Endothelial cell of umbilical vein (primary cell): Measurements from ENCODE around the gene MPDZ. TPM values are rescaled to one million over a fixed set of nuclear protein-coding genes. Genes with fewer than 3 reads are reported as not detected.

ENCODE experiments used
- BruUV-seq: library from RNA; stranded (reverse); fragments of 400-500 nt; replicated peaks from 2 replicates; lab custom pipeline; 2021; lab: Mats Ljungman, UMichigan
- CTCF ChIA-PET: fragments of 300-600, 350-600 bp; sonication (Branson Sonifier 250); formaldehyde crosslinking; loops from one replicate; lab custom pipeline; 2021; ENCODE audit warnings: antibody characterized with exemption, inconsistent platforms; lab: Charles Lee
- POLR2A ChIA-PET: fragments of 300-600, 350-600 bp; sonication (Branson Sonifier 250); formaldehyde crosslinking; loops from one replicate; lab custom pipeline; 2021; ENCODE audit warnings: antibody characterized with exemption, inconsistent platforms; lab: Charles Lee
- DNase-seq: peaks from one replicate; pipeline ENCODE4 v3.0.0-alpha.2; 2011; ENCODE audit warnings: low read depth, low spot score
- FAIRE-seq: peaks from 2 replicates; lab custom pipeline; 2011; peaks lifted over from hg19 to GRCh38; lab: Jason Lieb, UNC
- H2AFZ ChIP-seq: 2 replicates; pipeline ENCODE4 v1.6.0; 2012; ENCODE audit warnings: low read depth, low read length, control low read depth, inconsistent platforms
- H3K27ac ChIP-seq: 2 replicates; pipeline ENCODE4 v1.5.1; 2011; ENCODE audit warnings: low read depth, mild to moderate bottlenecking, control low read depth, low read length, moderate library complexity; ENCODE audit not compliant: insufficient read depth
- H3K27me3 ChIP-seq, 2 experiments: 2 replicates each; pipeline versions ENCODE4 v1.6.0 to v1.6.1; 2011; ENCODE audit warnings: low read length in 2 of 2, mixed read lengths in 1 of 2; ENCODE audit not compliant: control insufficient read depth in 2 of 2, insufficient read depth in 2 of 2
- H3K36me3 ChIP-seq, 2 experiments: 2 replicates in 1 of 2; 3 replicates in 1 of 2; pipeline ENCODE4 v1.5.1; 2011; ENCODE audit warnings: low read length in 2 of 2, mild to moderate bottlenecking in 1 of 2, moderate library complexity in 1 of 2; ENCODE audit not compliant: control insufficient read depth in 2 of 2, insufficient read depth in 2 of 2; ENCODE audit errors: extremely low read depth in 1 of 2
- H3K4me1 ChIP-seq: 3 replicates; pipeline ENCODE4 v1.5.1; 2011; ENCODE audit warnings: mild to moderate bottlenecking, low read length; ENCODE audit not compliant: control insufficient read depth, insufficient read depth; ENCODE audit errors: extremely low read depth
- H3K4me2 ChIP-seq: 2 replicates; pipeline ENCODE4 v1.6.1; 2011; ENCODE audit warnings: low read length, control low read depth, mixed read lengths; ENCODE audit not compliant: insufficient read depth
- H3K4me3 ChIP-seq, 3 experiments: fragments of 200-600 bp in 1 of 3; sonication (generic), shearing (Covaris generic) in 1 of 3; replicated peaks in 1 of 3; 2 replicates each; pipeline ENCODE4 v1.5.1; 2011 to 2016; ENCODE audit warnings: control low read depth in 3 of 3, low read length in 3 of 3, mild to moderate bottlenecking in 2 of 3, inconsistent platforms in 1 of 3, low read depth in 1 of 3, moderate library complexity in 1 of 3; ENCODE audit not compliant: insufficient read depth in 1 of 3
- H3K79me2 ChIP-seq: 2 replicates; pipeline ENCODE4 v1.6.0; 2012; ENCODE audit warnings: low read length, inconsistent platforms; ENCODE audit not compliant: control insufficient read depth, insufficient read depth
- H3K9ac ChIP-seq: replicated peaks from 2 replicates; pipeline ENCODE3; 2011; ENCODE audit warnings: low read length, control low read depth; ENCODE audit not compliant: insufficient read depth; ENCODE audit errors: extremely low read depth
- H3K9me1 ChIP-seq: replicated peaks from 3 replicates; pipeline ENCODE4 v1.6.0; 2011; ENCODE audit warnings: mild to moderate bottlenecking, low read length; ENCODE audit not compliant: control insufficient read depth, insufficient read depth; ENCODE audit errors: extremely low read depth
- H3K9me3 ChIP-seq: replicated peaks from 2 replicates; pipeline ENCODE4 v1.5.1; 2012; ENCODE audit warnings: low read length, inconsistent platforms; ENCODE audit not compliant: control insufficient read depth, insufficient read depth
- H4K20me1 ChIP-seq: replicated peaks from 2 replicates; pipeline ENCODE3; 2011; ENCODE audit warnings: mild to moderate bottlenecking, low read length; ENCODE audit not compliant: control insufficient read depth, insufficient read depth; ENCODE audit errors: extremely low read depth
- CTCF ChIP-seq, 2 donors: IDR thresholded peaks; 1 replicate in 1 of 2; 2 replicates in 1 of 2; pipeline ENCODE4 v1.5.1; 2011; ENCODE audit warnings: low read length in 2 of 2, mild to moderate bottlenecking in 2 of 2, moderate library complexity in 2 of 2, control low read depth in 1 of 2, inconsistent platforms in 1 of 2, low read depth in 1 of 2; ENCODE audit not compliant: insufficient read depth in 1 of 2; ENCODE audit errors: extremely low read depth in 1 of 2
- EZH2 ChIP-seq: IDR thresholded peaks from 2 replicates; pipeline ENCODE4 v1.6.1; 2012; ENCODE audit warnings: borderline replicate concordance, low read depth, mild to moderate bottlenecking, moderate library complexity, low read length, inconsistent platforms; ENCODE audit not compliant: severe bottlenecking
- FOS ChIP-seq: IDR thresholded peaks from 2 replicates; pipeline ENCODE4 v1.6.1; 2011; ENCODE audit warnings: mild to moderate bottlenecking, low read length, moderate library complexity, borderline replicate concordance; ENCODE audit not compliant: insufficient read depth
- GATA2 ChIP-seq: IDR thresholded peaks from 2 replicates; pipeline ENCODE4 v1.7.0; 2011; ENCODE audit warnings: low read depth, mild to moderate bottlenecking, moderate library complexity, mixed read lengths, low read length; ENCODE audit not compliant: insufficient read length, insufficient read depth
- JUN ChIP-seq: IDR thresholded peaks from 2 replicates; pipeline ENCODE4 v1.6.1; 2011; ENCODE audit warnings: borderline replicate concordance, low read depth; ENCODE audit not compliant: insufficient read length, insufficient read depth
- MAX ChIP-seq: IDR thresholded peaks from 2 replicates; pipeline ENCODE4 v1.6.1; 2011; ENCODE audit not compliant: insufficient read depth, insufficient read length
- MYC ChIP-seq: IDR thresholded peaks from one replicate; pipeline ENCODE4 v1.6.1; 2011; ENCODE audit warnings: mild to moderate bottlenecking, low read depth, low read length
- POLR2A ChIP-seq: IDR thresholded peaks from 2 replicates; pipeline ENCODE4 v1.6.1; 2012; ENCODE audit warnings: low read depth, mild to moderate bottlenecking, control low read depth, low read length
- POLR2AphosphoS5 ChIP-seq: IDR thresholded peaks from 2 replicates; pipeline ENCODE4 v1.6.1; 2012; ENCODE audit warnings: low read depth, mild to moderate bottlenecking, control low read depth, low read length, moderate library complexity; ENCODE audit not compliant: insufficient read depth
- dilution Hi-C: fragments of 300-500 bp; cut with MboI; formaldehyde crosslinking; loops from one replicate; pipeline ENCODE4 v1.15.0; 2019; ENCODE audit warnings: low sequenced_read_pairs; ENCODE audit not compliant: extremely low pct_ligation_motif_present
- intact Hi-C: fragments of 100-400 bp; cut with micrococcal nuclease; formaldehyde crosslinking; loops from one replicate; pipeline ENCODE4 v1.10.0; 2022
- polyA plus RNA-seq, 4 experiments: library from polyadenylated mRNA; depleted of rRNA in 3 of 4; stranded (reverse) in 3 of 4; unstranded in 1 of 4; fragments of >200 nt; gene quantifications; 2 replicates each; pipeline versions ENCODE4 v1.2.1 to v1.2.3, GENCODE V29; 2011 to 2012; ENCODE audit warnings: missing spikeins in 1 of 4
- total RNA-seq: library from RNA; stranded (reverse); gene quantifications from 2 replicates; pipeline ENCODE4 v1.2.3, GENCODE V29; 2021

The MPDZ gene
- total and polyA plus RNA-seq, 2 donors (not counting 3 experiments of a cell fraction or from before 2014, with no cell fraction given): 22.3 to 54.4 TPM

- no peak overlapping the region for H3K9ac ChIP-seq
- no TSS peak for BruUV-seq
- H3K9me3 ChIP-seq: no peaks in the 10 kb centered on the region
- DNase-seq (no peak), FAIRE-seq (no peak)
- H3K9me1 ChIP-seq: no peaks in the 10 kb centered on the region
- dilution Hi-C loops: no loop called here
- no peaks in the 10 kb centered on the region for H4K20me1 ChIP-seq
- no peaks in the 10 kb centered on the region for H3K27me3 ChIP-seq
- peaks cover 2 to 11% of the 10 kb centered on the region in 2 experiments for H3K36me3 ChIP-seq
- no peaks in the 10 kb centered on the region for H3K4me1 ChIP-seq
- H3K4me2 ChIP-seq: no peak overlapping the region
- H2AFZ ChIP-seq: no peak overlapping the region
- ChIA-PET CTCF (interaction anchor here (0.9 to 1.6 kb wide), 3 partner anchors 24 to 452 kb away, joined by 3 read pairs; no protein-coding TSS in a partner anchor), POLR2A (no interaction called here)
- intact Hi-C loops: no loop called here
- TF ChIP-seq EZH2: no peak
- no peak for TF ChIP-seq MYC
- TF ChIP-seq FOS: no peak
- TF ChIP-seq JUN: no peak
- TF ChIP-seq MAX: no peak
- H3K4me3 ChIP-seq: no peak overlapping the region
- no peak overlapping the region for H3K27ac ChIP-seq
- H3K79me2 ChIP-seq: no peaks in the 10 kb centered on the region
Measured at GRCh38 chr9:13171261-13171660, 108.2 kb downstream of the MPDZ start.

GRCh38 chr9:13166996-13167395, 112.5 kb downstream of the MPDZ start:
- no TSS peak for BruUV-seq
- DNase-seq (no peak), FAIRE-seq (no peak)
- ChIA-PET POLR2A (no interaction called here), CTCF (interaction anchor here (1.4 kb wide), 1 partner anchor 19 kb away, joined by 3 read pairs; no protein-coding TSS in a partner anchor)
- Histone ChIP-seq H4K20me1 (no peaks in the 10 kb centered on the region), H3K4me3 (no peak overlapping the region), H3K27ac (no peak overlapping the region), H3K4me2 (no peak overlapping the region), H3K4me1 (no peaks in the 10 kb centered on the region), H2AFZ (no peak overlapping the region), H3K9me1 (no peaks in the 10 kb centered on the region), H3K9ac (no peak overlapping the region), H3K27me3 (no peaks in the 10 kb centered on the region), H3K79me2 (no peaks in the 10 kb centered on the region), H3K36me3 (peaks cover 4 to 10% of the 10 kb centered on the region in 2 experiments), H3K9me3 (no peaks in the 10 kb centered on the region)
- intact Hi-C loops: no loop called here
- dilution Hi-C loops: no loop called here
- TF ChIP-seq MAX (no peak), FOS (no peak), POLR2A (no peak), CTCF (IDR thresholded peaks at IDR 0.05; ENCODE audit: extremely low read depth in 1 of 2, insufficient read depth in 1 of 2, low read depth in 1 of 2, low read length in 2 of 2) (no peak), POLR2AphosphoS5 (no peak), GATA2 (no peak), EZH2 (no peak), MYC (no peak), JUN (no peak)
